ENCODE results near the gene RNLS. TPM values are rescaled to one million over a fixed set of nuclear protein-coding genes. Genes with fewer than 3 reads are reported as not detected.

Gene RNLS
- total RNA-seq, 3 donors from 2014 or later (not counting 1 experiment from before 2014, with no cell fraction given), result 4.0 to 6.8 (median 4.4) TPM

DNA sequence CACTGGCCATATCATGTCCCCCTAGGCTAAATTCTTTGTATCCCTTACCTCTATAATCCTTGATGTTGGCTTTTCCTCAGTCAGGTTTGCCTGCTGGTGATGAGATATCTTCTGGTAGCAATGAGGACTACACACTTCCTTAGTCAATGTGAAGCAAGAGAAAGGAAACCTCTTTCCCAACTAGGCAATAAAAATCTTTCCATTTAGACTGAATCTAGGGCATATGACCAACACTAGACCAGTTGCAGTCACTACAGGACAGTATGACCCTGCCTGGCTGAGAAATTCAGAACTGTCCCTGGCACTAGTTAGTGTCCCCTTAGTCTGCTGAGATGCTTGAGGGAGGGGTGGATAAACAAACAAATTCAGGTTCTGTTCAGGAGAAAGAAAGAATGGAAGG, 142.6 kb downstream of the RNLS start:
- Histone ChIP-seq H3K4me3 (ENCODE audit: low read length) (no peak overlapping the region), H3K36me3 (ENCODE audit: control insufficient read depth, insufficient read depth, low read length) (no peaks in the 10 kb centered on the region), H3K9me3 (ENCODE audit: control insufficient read depth, insufficient read depth, low read length) (no peaks in the 10 kb centered on the region), H3K4me1 (ENCODE audit: control insufficient read depth, insufficient read depth, low read length) (no peaks in the 10 kb centered on the region), H3K27me3 (ENCODE audit: control insufficient read depth, insufficient read depth, low read length) (no peaks in the 10 kb centered on the region), H3K27ac (ENCODE audit: low read length) (no peak overlapping the region)
- H3K27me3 Mint-ChIP-seq (ENCODE audit: low read depth in 2 of 2), result peaks cover 0 to 3% of the 10 kb centered on the region in 2 donors
- no peak for TF ChIP-seq CTCF (IDR thresholded peaks at IDR 0.05)
- DNase-seq (no peak), ATAC-seq (no peak)
- intact Hi-C loops (cut with micrococcal nuclease), result no loop called here
- H3K9me3 Mint-ChIP-seq, result no peaks in the 10 kb centered on the region
- H3K27ac Mint-ChIP-seq, result no peak overlapping the region
- no peak overlapping the region for H3K4me3 Mint-ChIP-seq
- H3K4me1 Mint-ChIP-seq, result no peaks in the 10 kb centered on the region
- no peaks in the 10 kb centered on the region for H3K36me3 Mint-ChIP-seq

GRCh38 chr10:88439932-88440331, 143.2 kb downstream of the RNLS start:
- no peaks in the 10 kb centered on the region for H3K9me3 ChIP-seq (ENCODE audit: control insufficient read depth, insufficient read depth, low read length)
- no peaks in the 10 kb centered on the region for H3K36me3 ChIP-seq (ENCODE audit: control insufficient read depth, insufficient read depth, low read length)
- H3K27me3 Mint-ChIP-seq (ENCODE audit: low read depth in 2 of 2), result peaks cover 0 to 3% of the 10 kb centered on the region in 2 donors
- H3K27ac ChIP-seq (ENCODE audit: low read length), result no peak overlapping the region
- H3K9me3 Mint-ChIP-seq, result no peaks in the 10 kb centered on the region
- no peaks in the 10 kb centered on the region for H3K4me1 Mint-ChIP-seq
- no peak overlapping the region for H3K27ac Mint-ChIP-seq
- no peak for DNase-seq
- intact Hi-C loops (cut with micrococcal nuclease), result no loop called here
- H3K4me3 ChIP-seq (ENCODE audit: low read length), result no peak overlapping the region
- H3K4me1 ChIP-seq (ENCODE audit: control insufficient read depth, insufficient read depth, low read length), result no peaks in the 10 kb centered on the region
- no peak overlapping the region for H3K4me3 Mint-ChIP-seq
- no peak for TF ChIP-seq CTCF (IDR thresholded peaks at IDR 0.05)
- H3K27me3 ChIP-seq (ENCODE audit: control insufficient read depth, insufficient read depth, low read length), result no peaks in the 10 kb centered on the region
- no peak for ATAC-seq
- H3K36me3 Mint-ChIP-seq, result no peaks in the 10 kb centered on the region

DNA sequence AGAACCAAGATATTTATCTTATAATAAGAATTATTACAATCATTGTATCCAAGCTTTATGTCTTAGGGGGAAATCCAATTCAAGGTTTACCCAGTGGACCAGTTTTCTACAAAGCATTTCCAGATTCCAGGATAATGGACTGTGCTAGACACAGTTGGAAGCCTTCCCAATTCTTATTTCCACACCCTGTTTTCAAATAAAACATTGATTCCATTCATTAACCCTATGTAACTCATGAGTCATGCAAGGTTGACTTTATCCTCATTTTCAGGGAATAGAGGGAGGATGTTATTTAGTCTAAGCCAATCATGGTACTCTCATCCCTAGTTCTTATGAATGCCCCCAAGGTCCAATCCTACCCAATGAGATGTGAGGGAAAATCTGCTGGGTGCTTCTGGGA, 145.7 kb downstream of the RNLS start:
- H3K36me3 Mint-ChIP-seq, result peaks cover 4% of the 10 kb centered on the region
- H3K4me3 Mint-ChIP-seq, result no peak overlapping the region
- H3K27ac Mint-ChIP-seq, result no peak overlapping the region
- intact Hi-C loops (cut with micrococcal nuclease), result no loop called here
- Histone ChIP-seq H3K36me3 (ENCODE audit: control insufficient read depth, insufficient read depth, low read length) (no peaks in the 10 kb centered on the region), H3K9me3 (ENCODE audit: control insufficient read depth, insufficient read depth, low read length) (no peaks in the 10 kb centered on the region), H3K27me3 (ENCODE audit: control insufficient read depth, insufficient read depth, low read length) (no peaks in the 10 kb centered on the region), H3K4me3 (ENCODE audit: low read length) (no peak overlapping the region), H3K4me1 (ENCODE audit: control insufficient read depth, insufficient read depth, low read length) (no peaks in the 10 kb centered on the region), H3K27ac (ENCODE audit: low read length) (no peak overlapping the region)
- no peak for TF ChIP-seq CTCF (IDR thresholded peaks at IDR 0.05)
- ATAC-seq, result no peak
- no peak for DNase-seq
- H3K9me3 Mint-ChIP-seq, result no peaks in the 10 kb centered on the region
- peaks cover 0 to 8% of the 10 kb centered on the region in 2 donors for H3K27me3 Mint-ChIP-seq (ENCODE audit: low read depth in 2 of 2)
- no peaks in the 10 kb centered on the region for H3K4me1 Mint-ChIP-seq

DNA sequence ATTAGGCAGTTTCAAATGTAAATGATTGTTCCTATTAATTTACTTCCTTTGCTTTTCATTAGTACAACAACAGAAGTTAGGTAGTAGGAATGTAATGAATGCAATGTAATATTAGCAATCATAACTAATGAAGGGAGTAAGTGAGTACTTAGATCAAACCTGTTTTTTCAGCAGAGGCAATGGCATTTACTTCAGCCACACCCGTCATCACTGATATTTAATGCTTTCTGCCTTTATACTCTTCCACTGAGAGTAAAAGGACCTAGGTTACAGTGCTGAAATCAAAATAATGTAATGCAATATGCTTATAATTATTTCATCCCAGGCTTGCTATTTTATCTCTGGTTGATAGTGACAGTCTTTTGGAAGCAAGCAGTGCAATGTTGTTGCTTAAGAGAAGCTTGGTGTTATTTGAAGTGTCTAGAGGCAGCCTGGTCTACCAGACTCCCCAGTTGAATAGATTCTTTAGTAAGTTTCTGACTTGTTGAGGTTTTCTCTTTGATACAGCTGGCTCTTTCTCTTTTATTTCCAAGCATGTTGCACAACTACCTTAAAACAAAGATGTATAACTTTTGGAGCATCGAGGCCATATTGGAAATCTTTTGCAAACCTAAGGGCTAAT, 149.4 kb downstream of the RNLS start:
- H3K4me3 Mint-ChIP-seq, result no peak overlapping the region
- H3K27ac Mint-ChIP-seq, result no peak overlapping the region
- Histone ChIP-seq H3K4me1 (ENCODE audit: control insufficient read depth, insufficient read depth, low read length) (no peaks in the 10 kb centered on the region), H3K27ac (ENCODE audit: low read length) (no peak overlapping the region), H3K36me3 (ENCODE audit: control insufficient read depth, insufficient read depth, low read length) (no peaks in the 10 kb centered on the region), H3K4me3 (ENCODE audit: low read length) (no peak overlapping the region), H3K9me3 (ENCODE audit: control insufficient read depth, insufficient read depth, low read length) (no peaks in the 10 kb centered on the region), H3K27me3 (ENCODE audit: control insufficient read depth, insufficient read depth, low read length) (no peaks in the 10 kb centered on the region)
- H3K36me3 Mint-ChIP-seq, result peaks cover 6% of the 10 kb centered on the region
- intact Hi-C loops (cut with micrococcal nuclease), result no loop called here
- 85% methylated on average over 2 of the region's 2 CpGs for WGBS (ENCODE audit: insufficient coverage)
- H3K9me3 Mint-ChIP-seq, result no peaks in the 10 kb centered on the region
- DNase-seq (no peak), ATAC-seq (no peak)
- H3K4me1 Mint-ChIP-seq, result no peaks in the 10 kb centered on the region
- no peak for TF ChIP-seq CTCF (IDR thresholded peaks at IDR 0.05)
- peaks cover 0 to 11% of the 10 kb centered on the region in 2 donors for H3K27me3 Mint-ChIP-seq (ENCODE audit: low read depth in 2 of 2)
